SK-N-SH (cell line): ENCODE results near the gene AP4M1. TPM values are rescaled to one million over a fixed set of nuclear protein-coding genes. Genes with fewer than 3 reads are reported as not detected.
A peak's percentile ranks its signal among the peaks of the same experiment; 100 is the strongest.

Source experiments
- CTCF ChIA-PET: fragments of 300-600, 350-600 bp; formaldehyde crosslinking; extraction: SDS; loops from one replicate; lab custom pipeline; 2021; lab: Yijun Ruan, JAX
- POLR2A ChIA-PET: fragments of 350-600 bp; sonication (Branson Sonifier 250); formaldehyde crosslinking; extraction: SDS; loops from one replicate; lab custom pipeline; 2020; ENCODE audit warnings: antibody characterized with exemption, inconsistent platforms; lab: Yijun Ruan, JAX
- DNase-seq: peaks from one replicate; pipeline ENCODE4 v3.0.0; 2012
- H2AFZ ChIP-seq: fragments of 200-600 bp; sonication (generic); 2 replicates; pipeline ENCODE4 v1.8.1; 2016; ENCODE audit warnings: antibody characterized with exemption, mild to moderate bottlenecking, low read depth
- H3F3A ChIP-seq: fragments of 200-600 bp; sonication (generic); replicated peaks from 2 replicates; pipeline ENCODE3; 2016; ENCODE audit warnings: antibody characterized with exemption, mild to moderate bottlenecking; ENCODE audit not compliant: insufficient read depth
- H3K27ac ChIP-seq, 2 experiments: fragments of 200-500 bp in 1 of 2; fragments of 200-600 bp in 1 of 2; sonication (Bioruptor generic) in 1 of 2; sonication (generic), shearing (Covaris generic) in 1 of 2; 2 replicates each; pipeline versions ENCODE4 v1.5.1 to v1.6.1; 2014 to 2016; ENCODE audit warnings: low read depth in 2 of 2, inconsistent platforms in 1 of 2, low read length in 1 of 2, mild to moderate bottlenecking in 1 of 2, mixed read lengths in 1 of 2
- H3K27me3 ChIP-seq: fragments of 200-600 bp; sonication (generic), shearing (Covaris generic); 2 replicates; pipeline ENCODE4 v1.6.1; 2016; ENCODE audit warnings: mixed run types; ENCODE audit not compliant: insufficient read depth
- H3K36me3 ChIP-seq, 2 experiments: fragments of 200-500 bp in 1 of 2; fragments of 200-600 bp in 1 of 2; sonication (Bioruptor generic) in 1 of 2; sonication (generic) in 1 of 2; replicated peaks in 1 of 2; 2 replicates each; pipeline versions ENCODE3 to v1.5.1; 2014 to 2016; ENCODE audit warnings: low read length in 1 of 2, mild to moderate bottlenecking in 1 of 2; ENCODE audit not compliant: insufficient read depth in 2 of 2, control insufficient read depth in 1 of 2
- H3K4me1 ChIP-seq, 2 experiments: fragments of 200-500 bp in 1 of 2; fragments of 200-600 bp in 1 of 2; sonication (Bioruptor generic) in 1 of 2; sonication (generic), shearing (Covaris generic) in 1 of 2; 2 replicates each; pipeline versions ENCODE4 v1.5.1 to v1.6.1; 2014 to 2016; ENCODE audit warnings: low read depth in 1 of 2, low read length in 1 of 2, mixed run types in 1 of 2; ENCODE audit not compliant: insufficient read depth in 2 of 2, control insufficient read depth in 1 of 2
- H3K4me2 ChIP-seq: fragments of 200-600 bp; sonication (generic), shearing (Covaris generic); 2 replicates; pipeline ENCODE4 v1.6.1; 2017; ENCODE audit warnings: mixed run types
- H3K4me3 ChIP-seq, 2 experiments: fragments of 200-500 bp in 1 of 2; fragments of 200-600 bp in 1 of 2; sonication (Bioruptor generic) in 1 of 2; sonication (generic), shearing (Covaris generic) in 1 of 2; 2 replicates each; pipeline versions ENCODE4 v1.5.1 to v1.8.1; 2014 to 2016; ENCODE audit warnings: low read depth in 2 of 2, inconsistent platforms in 1 of 2, low read length in 1 of 2, mild to moderate bottlenecking in 1 of 2, mixed read lengths in 1 of 2, moderate library complexity in 1 of 2
- H3K79me2 ChIP-seq: fragments of 200-600 bp; sonication (generic); 2 replicates; pipeline ENCODE4 v1.8.1; 2017; ENCODE audit warnings: mild to moderate bottlenecking; ENCODE audit not compliant: insufficient read depth
- H3K9ac ChIP-seq: fragments of 200-600 bp; sonication (generic); 2 replicates; pipeline ENCODE4 v1.6.1; 2017; ENCODE audit warnings: mixed run types
- H3K9me2 ChIP-seq: fragments of 200-600 bp; sonication (generic); 2 replicates; pipeline ENCODE4 v1.6.1; 2017; ENCODE audit warnings: mixed run types
- H3K9me3 ChIP-seq: fragments of 200-600 bp; sonication (generic); 2 replicates; pipeline ENCODE4 v1.6.1; 2017; ENCODE audit warnings: mixed run types, mild to moderate bottlenecking, moderate library complexity
- H4K20me1 ChIP-seq: fragments of 200-600 bp; sonication (generic); 2 replicates; pipeline ENCODE4 v1.6.1; 2017; ENCODE audit warnings: mild to moderate bottlenecking, mixed run types; ENCODE audit not compliant: insufficient read depth
- ELF1 ChIP-seq: IDR thresholded peaks from 2 replicates; pipeline ENCODE4 v1.4.0; 2012
- FOXJ3 ChIP-seq: sonication (generic); formaldehyde crosslinking; IDR thresholded peaks from 2 replicates; pipeline ENCODE4 v1.5.1; 2020; ENCODE audit warnings: mild to moderate bottlenecking, missing genetic modification reagents
- GABPA ChIP-seq: IDR thresholded peaks from 2 replicates; pipeline ENCODE4 v1.4.0; 2012; ENCODE audit warnings: low read depth, mild to moderate bottlenecking
- GATA2 ChIP-seq: sonication (generic); formaldehyde crosslinking; IDR thresholded peaks from 2 replicates; pipeline ENCODE4 v1.5.0; 2020; ENCODE audit warnings: mild to moderate bottlenecking, missing genetic modification reagents
- JUND ChIP-seq: IDR thresholded peaks from 2 replicates; pipeline ENCODE4 v1.4.0; 2012
- NFIC ChIP-seq: IDR thresholded peaks from 2 replicates; pipeline ENCODE4 v1.4.0; 2012; ENCODE audit warnings: borderline replicate concordance
- RAD21 ChIP-seq: IDR thresholded peaks from 2 replicates; pipeline ENCODE4 v1.6.1; 2012; ENCODE audit warnings: mild to moderate bottlenecking, low read length
- RFX5 ChIP-seq: IDR thresholded peaks from 2 replicates; pipeline ENCODE4 v1.6.1; 2012; ENCODE audit warnings: mild to moderate bottlenecking, improper control_type of control experiment, low read length
- SMC3 ChIP-seq: IDR thresholded peaks from 2 replicates; pipeline ENCODE4 v1.6.1; 2012; ENCODE audit warnings: low read depth, low read length, improper control_type of control experiment
- YY1 ChIP-seq: IDR thresholded peaks from 2 replicates; pipeline ENCODE4 v1.4.0; 2012; ENCODE audit warnings: low read depth, mild to moderate bottlenecking
- WGBS: methylation state at CpG from one replicate; pipeline ENCODE4 v1.1.6; 2017; ENCODE audit warnings: low lambda C conversion rate; 5-methylcytosine and 5-hydroxymethylcytosine counted together
- polyA plus RNA-seq, 3 experiments: library from polyadenylated mRNA; depleted of rRNA; stranded (reverse); fragments of >200 nt; gene quantifications; 2 replicates each; pipeline ENCODE4 v1.2.3, GENCODE V29; 2012
- TF ChIP-seq, protein P1 (sequence below): IDR thresholded peaks from 2 replicates; pipeline ENCODE4 v1.6.1; 2012; ENCODE audit warnings: mild to moderate bottlenecking, low read depth, low read length, moderate library complexity
- TF ChIP-seq, protein P2 (sequence below): IDR thresholded peaks from 2 replicates; pipeline ENCODE4 v1.4.0; 2012; ENCODE audit warnings: low read depth, borderline replicate concordance
- TF ChIP-seq, protein P3 (sequence below): IDR thresholded peaks from 2 replicates; pipeline ENCODE4 v1.4.0; 2012; ENCODE audit warnings: low read depth
- TF ChIP-seq, protein P4 (sequence below): fragments of 150-350 bp; IDR thresholded peaks from 2 replicates; pipeline ENCODE4 v1.6.1; 2016; ENCODE audit warnings: mild to moderate bottlenecking, low read depth, low read length
- TF ChIP-seq, protein P5 (sequence below): fragments of 200-600 bp; sonication (generic); IDR thresholded peaks from 2 replicates; pipeline ENCODE4 v1.6.1; 2017; ENCODE audit warnings: antibody characterized with exemption, mild to moderate bottlenecking, moderate library complexity

The AP4M1 gene
- polyA plus RNA-seq, 1 of the 3 experiments (the other 2 are of a cell fraction) = 35.0 TPM

DNA sequence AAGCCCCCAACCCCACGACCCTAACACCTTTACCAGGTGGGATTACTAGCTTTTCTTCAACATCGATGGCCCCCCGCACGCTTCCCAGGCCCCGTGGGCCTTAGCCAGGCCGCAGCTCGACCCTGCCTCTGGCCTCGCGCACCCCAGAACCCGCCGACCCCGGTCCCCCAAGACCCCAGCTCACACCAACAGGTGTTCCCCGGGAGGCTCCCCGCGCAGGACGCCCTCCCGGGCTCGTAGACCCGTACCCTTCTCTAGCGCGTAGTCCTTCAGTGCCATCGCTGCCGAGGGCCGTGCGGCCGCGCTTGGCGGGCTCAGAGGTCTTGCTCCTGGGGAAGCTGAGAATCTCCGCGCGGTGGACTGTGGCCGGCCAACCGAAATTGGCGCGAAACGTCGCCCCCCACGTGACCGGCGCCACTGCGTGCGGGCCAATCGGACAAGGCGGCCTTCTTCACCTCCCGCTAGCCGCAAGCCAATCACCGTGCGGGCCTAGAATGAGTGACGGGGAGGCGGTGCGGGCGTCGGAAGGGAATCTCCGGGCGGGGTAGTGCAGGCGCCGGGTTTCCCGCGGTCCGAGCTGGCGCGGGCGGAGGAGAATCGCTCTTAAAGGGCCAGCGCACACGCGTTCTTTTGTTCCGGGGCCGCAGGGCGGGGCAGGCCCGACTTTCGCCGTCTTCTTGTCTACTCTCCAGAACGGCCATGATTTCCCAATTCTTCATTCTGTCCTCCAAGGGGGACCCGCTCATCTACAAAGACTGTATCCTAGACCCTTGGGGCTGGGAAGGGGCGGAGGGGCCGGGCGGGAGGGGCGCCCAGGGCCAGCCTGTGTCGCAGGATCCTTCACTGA is at the start of gene AP4M1, which contains the start of gene MCM7 (continued):
- TF ChIP-seq, protein P1, sequence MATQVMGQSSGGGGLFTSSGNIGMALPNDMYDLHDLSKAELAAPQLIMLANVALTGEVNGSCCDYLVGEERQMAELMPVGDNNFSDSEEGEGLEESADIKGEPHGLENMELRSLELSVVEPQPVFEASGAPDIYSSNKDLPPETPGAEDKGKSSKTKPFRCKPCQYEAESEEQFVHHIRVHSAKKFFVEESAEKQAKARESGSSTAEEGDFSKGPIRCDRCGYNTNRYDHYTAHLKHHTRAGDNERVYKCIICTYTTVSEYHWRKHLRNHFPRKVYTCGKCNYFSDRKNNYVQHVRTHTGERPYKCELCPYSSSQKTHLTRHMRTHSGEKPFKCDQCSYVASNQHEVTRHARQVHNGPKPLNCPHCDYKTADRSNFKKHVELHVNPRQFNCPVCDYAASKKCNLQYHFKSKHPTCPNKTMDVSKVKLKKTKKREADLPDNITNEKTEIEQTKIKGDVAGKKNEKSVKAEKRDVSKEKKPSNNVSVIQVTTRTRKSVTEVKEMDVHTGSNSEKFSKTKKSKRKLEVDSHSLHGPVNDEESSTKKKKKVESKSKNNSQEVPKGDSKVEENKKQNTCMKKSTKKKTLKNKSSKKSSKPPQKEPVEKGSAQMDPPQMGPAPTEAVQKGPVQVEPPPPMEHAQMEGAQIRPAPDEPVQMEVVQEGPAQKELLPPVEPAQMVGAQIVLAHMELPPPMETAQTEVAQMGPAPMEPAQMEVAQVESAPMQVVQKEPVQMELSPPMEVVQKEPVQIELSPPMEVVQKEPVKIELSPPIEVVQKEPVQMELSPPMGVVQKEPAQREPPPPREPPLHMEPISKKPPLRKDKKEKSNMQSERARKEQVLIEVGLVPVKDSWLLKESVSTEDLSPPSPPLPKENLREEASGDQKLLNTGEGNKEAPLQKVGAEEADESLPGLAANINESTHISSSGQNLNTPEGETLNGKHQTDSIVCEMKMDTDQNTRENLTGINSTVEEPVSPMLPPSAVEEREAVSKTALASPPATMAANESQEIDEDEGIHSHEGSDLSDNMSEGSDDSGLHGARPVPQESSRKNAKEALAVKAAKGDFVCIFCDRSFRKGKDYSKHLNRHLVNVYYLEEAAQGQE = no peak
- peak; percentile 35; the same call in 1 of the 2 replicates for TF ChIP-seq NFIC
- TF ChIP-seq JUND = no peak
- TF ChIP-seq GATA2 = no peak
- peak; percentile 37; the same call in 1 of the 2 replicates for TF ChIP-seq YY1
- TF ChIP-seq FOXJ3 (CRISPR knock-in tag) = peak; percentile 60; the same call in 1 of the 2 replicates
- peak; percentile 62; the same call in 1 of the 2 replicates for TF ChIP-seq ELF1
- TF ChIP-seq, protein P2, sequence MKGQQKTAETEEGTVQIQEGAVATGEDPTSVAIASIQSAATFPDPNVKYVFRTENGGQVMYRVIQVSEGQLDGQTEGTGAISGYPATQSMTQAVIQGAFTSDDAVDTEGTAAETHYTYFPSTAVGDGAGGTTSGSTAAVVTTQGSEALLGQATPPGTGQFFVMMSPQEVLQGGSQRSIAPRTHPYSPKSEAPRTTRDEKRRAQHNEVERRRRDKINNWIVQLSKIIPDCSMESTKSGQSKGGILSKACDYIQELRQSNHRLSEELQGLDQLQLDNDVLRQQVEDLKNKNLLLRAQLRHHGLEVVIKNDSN = peak; percentile 100
- TF ChIP-seq, protein P3, sequence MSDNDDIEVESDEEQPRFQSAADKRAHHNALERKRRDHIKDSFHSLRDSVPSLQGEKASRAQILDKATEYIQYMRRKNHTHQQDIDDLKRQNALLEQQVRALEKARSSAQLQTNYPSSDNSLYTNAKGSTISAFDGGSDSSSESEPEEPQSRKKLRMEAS = peak; percentile 96
- TF ChIP-seq RFX5 = peak; percentile 54; the same call in 1 of the 2 replicates
- peak; percentile 65 for TF ChIP-seq GABPA
- TF ChIP-seq, protein P4, sequence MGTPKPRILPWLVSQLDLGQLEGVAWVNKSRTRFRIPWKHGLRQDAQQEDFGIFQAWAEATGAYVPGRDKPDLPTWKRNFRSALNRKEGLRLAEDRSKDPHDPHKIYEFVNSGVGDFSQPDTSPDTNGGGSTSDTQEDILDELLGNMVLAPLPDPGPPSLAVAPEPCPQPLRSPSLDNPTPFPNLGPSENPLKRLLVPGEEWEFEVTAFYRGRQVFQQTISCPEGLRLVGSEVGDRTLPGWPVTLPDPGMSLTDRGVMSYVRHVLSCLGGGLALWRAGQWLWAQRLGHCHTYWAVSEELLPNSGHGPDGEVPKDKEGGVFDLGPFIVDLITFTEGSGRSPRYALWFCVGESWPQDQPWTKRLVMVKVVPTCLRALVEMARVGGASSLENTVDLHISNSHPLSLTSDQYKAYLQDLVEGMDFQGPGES = no peak; the same call in 1 of the 2 replicates

DNA sequence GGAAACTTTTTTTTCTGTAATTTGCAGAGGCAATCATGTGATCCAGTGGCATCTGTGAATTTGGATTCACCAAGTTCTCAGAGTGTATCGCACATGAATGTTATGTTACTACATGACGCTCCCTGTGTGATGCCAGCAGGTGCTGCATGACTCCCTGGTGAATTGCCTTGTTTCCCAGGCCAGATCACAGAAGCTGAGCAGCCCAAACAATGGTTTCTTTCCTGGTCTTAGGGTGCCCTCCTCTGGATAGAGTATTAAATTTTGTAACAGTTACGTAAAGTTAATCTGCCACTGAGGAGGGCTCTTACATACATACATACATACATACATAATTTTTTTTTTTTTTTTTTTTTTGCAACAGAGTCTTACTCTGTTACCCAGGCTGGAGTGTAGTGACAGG is 48.2 kb upstream of the AP4M1 start:
- no peaks in the 10 kb centered on the region for H3K27me3 ChIP-seq
- no peaks in the 10 kb centered on the region for H3K9me2 ChIP-seq
- CTCF ChIA-PET = interaction anchor here (0.6 to 5.5 kb wide), 19 partner anchors 9 to 135 kb away, joined by 3 to 60 read pairs (median 4); partner anchors contain the start of genes AP4M1, MCM7 and ZNF3
- POLR2A ChIA-PET = interaction anchor here (0.6 to 1.3 kb wide), 3 partner anchors 38 to 66 kb away, joined by 3 to 4 read pairs (median 3); partner anchors contain the start of gene ZKSCAN1
- H3K27ac ChIP-seq = no peak overlapping the region
- H3K4me2 ChIP-seq = no peak overlapping the region
- H4K20me1 ChIP-seq = no peaks in the 10 kb centered on the region; the same call in 1 of the 2 replicates
- peaks cover 5 to 9% of the 10 kb centered on the region in 2 experiments; a peak in 2 of 4 replicates for H3K4me1 ChIP-seq
- peaks cover 23 to 36% of the 10 kb centered on the region in 2 experiments for H3K36me3 ChIP-seq
- 96% methylated on average over 3 of the region's 3 CpGs for WGBS
- TF ChIP-seq SMC3 (peak; percentile 54; the same call in 1 of the 2 replicates), RAD21 (peak; percentile 78), JUND (no peak)
- TF ChIP-seq, protein P5, sequence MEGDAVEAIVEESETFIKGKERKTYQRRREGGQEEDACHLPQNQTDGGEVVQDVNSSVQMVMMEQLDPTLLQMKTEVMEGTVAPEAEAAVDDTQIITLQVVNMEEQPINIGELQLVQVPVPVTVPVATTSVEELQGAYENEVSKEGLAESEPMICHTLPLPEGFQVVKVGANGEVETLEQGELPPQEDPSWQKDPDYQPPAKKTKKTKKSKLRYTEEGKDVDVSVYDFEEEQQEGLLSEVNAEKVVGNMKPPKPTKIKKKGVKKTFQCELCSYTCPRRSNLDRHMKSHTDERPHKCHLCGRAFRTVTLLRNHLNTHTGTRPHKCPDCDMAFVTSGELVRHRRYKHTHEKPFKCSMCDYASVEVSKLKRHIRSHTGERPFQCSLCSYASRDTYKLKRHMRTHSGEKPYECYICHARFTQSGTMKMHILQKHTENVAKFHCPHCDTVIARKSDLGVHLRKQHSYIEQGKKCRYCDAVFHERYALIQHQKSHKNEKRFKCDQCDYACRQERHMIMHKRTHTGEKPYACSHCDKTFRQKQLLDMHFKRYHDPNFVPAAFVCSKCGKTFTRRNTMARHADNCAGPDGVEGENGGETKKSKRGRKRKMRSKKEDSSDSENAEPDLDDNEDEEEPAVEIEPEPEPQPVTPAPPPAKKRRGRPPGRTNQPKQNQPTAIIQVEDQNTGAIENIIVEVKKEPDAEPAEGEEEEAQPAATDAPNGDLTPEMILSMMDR = peak; percentile 51
- no peak overlapping the region for H3K4me3 ChIP-seq
- no peaks in the 10 kb centered on the region for H3K9me3 ChIP-seq
- H2AFZ ChIP-seq = no peak overlapping the region
- peaks cover 23% of the 10 kb centered on the region for H3F3A ChIP-seq
- H3K79me2 ChIP-seq = peaks cover 61% of the 10 kb centered on the region
- H3K9ac ChIP-seq = no peak overlapping the region
- peak; percentile 62 for DNase-seq
